Epidermal melanocyte (primary cell): ENCODE data around the gene TAT.
"Not testable (repeated sequence)": the region's sequence is repeated elsewhere in the genome, so short reads cannot be mapped to it uniquely, and the experiment has no call there.

ENCODE experiments used
- DNase-seq: peaks from one replicate; pipeline ENCODE4 v3.0.0; 2011; ENCODE audit warnings: low spot score; ENCODE audit not compliant: insufficient read length

The TAT gene

GRCh38 chr16:71584543-71585317 is 7.8 kb upstream of the TAT start:
- DNase-seq: no peak

GRCh38 chr16:71582553-71582848 is 5.6 kb upstream of the TAT start:
- DNase-seq: not testable (repeated sequence)

DNA sequence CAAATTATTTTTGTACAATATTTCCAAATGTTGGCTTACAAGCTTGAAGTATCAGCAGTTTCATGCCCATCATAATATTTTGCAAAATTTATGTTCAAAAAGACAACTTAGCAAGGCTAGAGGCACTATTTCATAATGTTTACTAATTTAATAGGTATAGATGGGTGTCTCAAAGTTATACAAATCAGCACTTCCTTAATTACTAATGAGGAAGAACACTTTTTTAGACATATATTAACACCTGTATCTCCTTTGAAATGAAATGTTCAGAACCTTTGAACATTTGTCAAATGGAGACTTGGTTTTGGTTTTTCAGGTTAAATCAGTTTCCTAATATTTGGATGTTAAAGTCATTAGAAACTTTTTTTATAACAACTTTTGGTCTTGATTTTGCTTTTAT is 2.2 kb downstream of the TAT start:
- no peak for DNase-seq

GRCh38 chr16:71573387-71574094 is 3.4 kb downstream of the TAT start:
- DNase-seq: no peak

DNA sequence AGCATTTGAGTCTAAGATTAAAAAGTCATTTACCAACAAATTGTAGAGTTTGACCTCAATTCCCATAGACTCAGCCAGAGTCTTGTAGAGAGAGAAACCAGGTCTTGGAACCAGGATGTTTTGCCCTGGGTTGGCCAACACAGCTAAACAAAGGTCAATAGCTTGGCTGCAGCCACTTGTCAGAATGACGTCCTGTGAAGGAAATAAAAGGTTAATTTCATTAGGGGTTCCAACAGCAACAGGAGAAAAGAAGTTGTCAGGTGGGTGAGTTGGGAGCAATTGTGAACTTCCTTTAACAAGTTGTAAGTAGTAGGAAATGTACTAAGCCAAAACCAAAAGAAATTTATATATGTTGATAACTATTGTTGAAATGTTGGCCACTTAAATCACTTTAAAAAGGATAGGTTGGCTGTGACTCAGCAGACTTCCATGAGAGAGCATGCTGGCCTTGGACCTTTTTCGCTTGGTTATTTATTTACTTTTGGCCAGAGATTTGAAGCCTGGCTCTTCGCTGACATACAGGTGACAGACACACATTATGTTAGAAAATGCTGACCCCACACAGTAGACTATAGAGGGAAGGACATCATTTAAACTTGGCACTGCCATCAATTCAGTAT is 4.3 kb downstream of the TAT start:
- DNase-seq: no peak

DNA sequence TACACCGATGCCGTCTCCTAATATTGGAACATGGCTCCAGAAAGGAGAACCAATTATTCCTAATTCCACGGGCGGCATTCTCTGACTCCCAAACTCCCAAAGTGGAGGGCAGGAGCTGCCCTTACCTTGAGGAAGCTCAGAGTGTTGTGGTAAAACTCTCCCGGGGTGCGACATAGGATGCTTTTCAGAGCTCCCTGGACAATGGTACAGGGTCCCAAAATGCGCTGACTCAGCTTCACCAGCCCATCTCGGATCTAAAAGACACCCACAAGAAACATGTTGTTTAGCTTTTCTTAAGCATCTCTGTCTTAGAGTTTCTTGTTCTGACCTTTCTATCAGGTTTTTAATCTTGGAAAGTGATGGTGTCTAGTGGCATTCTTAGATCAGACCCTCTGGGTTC is 6.7 kb downstream of the TAT start:
- DNase-seq: no peak

GRCh38 chr16:71569621-71570020 is 7.3 kb downstream of the TAT start:
- DNase-seq: no peak

DNA sequence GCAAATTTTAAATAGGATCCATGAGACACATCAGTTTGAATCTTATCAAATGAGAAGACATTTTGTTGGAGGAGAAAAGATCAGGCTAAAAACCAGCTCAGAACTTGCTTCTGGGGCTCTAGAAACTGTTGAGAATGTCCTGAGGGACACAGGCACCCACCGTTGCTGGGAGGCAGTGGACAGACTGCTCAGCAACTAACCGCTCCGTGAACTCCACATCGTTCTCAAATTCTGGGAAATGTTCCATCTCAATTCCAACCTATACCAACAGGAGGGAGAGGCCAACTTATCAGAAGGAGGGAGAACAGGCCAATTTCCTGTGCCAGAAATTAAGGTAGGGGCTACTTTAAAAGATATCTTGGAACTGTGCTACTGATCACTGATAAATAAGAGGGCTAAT is 8.3 kb downstream of the TAT start:
- DNase-seq: no peak

DNA sequence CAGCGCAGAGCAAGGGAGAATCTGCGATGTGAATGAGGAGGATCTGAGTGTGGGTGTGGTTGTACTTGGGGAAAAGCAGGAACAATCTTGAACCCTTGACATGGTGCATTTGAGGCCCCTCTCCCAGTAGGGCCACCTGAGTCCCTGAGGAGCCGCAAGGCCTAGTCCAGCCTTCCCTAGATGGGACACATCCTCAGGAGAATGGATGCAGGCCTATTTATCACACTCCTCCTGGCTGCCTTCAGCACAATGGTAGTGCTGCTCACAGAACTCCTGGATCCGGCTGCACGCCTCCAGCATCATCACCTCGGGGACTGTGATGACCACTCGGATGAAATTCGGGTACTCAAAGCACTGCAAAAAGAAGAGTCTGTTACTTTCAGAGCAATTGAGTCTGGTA is 9.0 kb downstream of the TAT start:
- no peak for DNase-seq

- no peak for DNase-seq
Observed at GRCh38 chr16:71565812-71566700, 10.8 kb downstream of the TAT start.

DNA sequence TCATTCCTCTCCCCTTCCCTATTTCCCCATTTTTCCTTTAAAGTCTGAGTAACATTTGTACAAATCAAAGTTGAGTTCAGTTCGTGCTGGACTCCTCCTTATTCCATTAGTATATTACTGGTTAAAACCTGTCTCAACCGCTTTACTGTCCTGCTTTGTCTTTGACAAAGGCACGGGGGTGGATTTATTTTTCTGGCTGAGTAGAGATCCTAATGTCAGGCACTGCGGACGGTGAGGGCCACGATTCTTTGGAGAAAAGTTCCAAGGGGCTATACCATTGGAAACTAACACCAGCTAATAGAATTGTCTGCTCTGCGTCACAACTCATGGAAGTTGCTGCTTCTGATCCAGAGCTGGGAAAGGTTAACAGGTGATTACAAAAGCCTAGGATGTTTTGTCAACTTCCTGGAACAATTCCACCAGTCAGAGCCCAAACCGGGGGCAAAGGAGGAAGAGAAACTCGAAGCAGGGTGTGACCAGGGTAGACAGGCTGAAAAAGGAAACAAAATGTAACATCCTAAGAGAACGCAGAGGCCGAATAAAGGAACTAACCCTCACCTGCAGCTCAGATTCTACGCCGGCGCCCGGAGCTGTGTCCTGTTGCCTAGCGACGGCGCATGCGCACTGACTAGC is 12.4 kb downstream of the TAT start:
- DNase-seq: no peak

DNA sequence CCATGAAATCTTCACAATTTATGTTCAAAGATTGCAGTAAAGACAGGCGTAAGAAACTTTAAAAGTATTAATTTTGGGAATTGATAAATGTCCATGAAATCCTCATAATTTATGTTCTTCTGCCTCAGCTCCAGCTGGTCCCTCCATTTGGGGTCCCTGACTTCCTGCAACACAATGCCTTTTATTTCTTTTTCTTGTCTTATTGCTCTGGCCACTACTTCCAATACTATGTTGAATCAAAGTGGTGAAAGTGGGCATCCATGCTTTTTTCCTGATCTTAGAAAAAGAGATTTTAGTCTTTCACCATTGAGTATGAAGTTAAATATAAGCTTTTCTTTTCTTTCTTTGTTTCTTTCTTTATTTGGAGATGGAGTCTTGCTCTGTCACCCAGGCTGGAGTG is 14.3 kb downstream of the TAT start:
- no peak for DNase-seq

DNA sequence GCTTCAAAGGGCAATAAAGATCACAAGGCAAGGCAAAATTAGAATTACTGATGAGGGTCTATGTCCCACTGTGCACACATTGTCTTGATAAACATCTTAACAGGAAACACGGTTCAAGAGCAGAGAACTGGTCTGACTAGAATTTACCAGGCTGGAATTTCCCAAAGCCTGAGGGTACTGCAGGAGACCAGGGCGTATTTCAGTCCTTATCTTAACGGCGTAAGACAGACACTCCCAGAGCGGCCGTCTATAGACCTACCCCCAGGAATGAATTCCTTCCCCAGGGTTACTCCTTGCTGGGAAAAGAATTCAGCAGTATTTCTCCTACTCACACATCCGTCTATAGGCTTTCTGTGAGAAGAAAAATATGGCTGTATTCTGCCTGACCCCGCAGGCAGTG is 15.0 kb downstream of the TAT start:
- not testable (repeated sequence) for DNase-seq

GRCh38 chr16:71559855-71560254 is 17.0 kb downstream of the TAT start:
- no peak for DNase-seq

DNA sequence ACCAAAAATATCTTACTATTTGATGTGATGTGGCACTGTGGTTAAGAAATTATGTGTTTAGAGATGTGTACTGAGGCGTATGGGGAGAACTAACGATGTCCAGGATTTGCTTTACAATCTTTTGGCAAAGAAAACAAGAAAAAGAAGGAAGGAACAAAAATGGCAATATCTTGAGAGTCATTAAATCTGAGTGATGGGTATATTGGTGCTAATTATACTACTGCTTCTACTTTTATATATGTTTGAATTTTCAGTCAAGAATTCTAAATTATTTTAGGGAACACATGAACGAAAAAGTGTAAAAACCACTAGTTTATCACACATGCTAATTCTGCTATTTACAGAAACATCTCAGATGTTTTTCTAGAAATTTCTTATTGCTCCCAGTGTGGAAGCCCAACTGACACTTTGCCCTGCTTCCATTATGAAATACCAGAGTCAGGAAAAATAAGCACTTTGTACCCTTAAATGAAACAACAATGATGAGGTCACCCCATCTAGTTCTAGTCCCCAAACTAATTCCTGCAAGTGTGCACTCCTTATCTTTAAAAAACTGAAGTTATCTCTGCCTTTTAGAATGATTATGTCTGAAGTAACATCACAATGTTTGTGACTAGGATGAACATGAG is 18.8 kb downstream of the TAT start:
- no peak for DNase-seq

DNA sequence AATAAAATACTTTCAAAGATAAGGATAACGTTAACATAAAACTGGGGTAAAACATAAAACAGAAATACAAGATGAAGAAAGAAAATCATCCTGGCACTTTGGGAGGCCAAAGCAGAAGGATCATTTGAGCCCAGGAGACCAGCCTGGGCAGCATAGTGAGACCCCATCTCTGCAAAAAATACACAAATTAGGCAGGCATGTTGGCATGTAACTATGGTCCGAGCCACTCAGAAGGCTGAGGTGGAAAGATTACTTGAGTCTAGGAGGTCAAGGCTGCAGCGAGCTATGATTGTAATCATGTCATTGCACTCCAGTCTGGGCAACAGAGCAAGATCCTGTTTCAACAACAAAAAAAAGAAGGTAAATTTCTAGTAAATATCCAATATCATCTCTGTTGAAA is 19.6 kb downstream of the TAT start:
- no peak for DNase-seq

DNA sequence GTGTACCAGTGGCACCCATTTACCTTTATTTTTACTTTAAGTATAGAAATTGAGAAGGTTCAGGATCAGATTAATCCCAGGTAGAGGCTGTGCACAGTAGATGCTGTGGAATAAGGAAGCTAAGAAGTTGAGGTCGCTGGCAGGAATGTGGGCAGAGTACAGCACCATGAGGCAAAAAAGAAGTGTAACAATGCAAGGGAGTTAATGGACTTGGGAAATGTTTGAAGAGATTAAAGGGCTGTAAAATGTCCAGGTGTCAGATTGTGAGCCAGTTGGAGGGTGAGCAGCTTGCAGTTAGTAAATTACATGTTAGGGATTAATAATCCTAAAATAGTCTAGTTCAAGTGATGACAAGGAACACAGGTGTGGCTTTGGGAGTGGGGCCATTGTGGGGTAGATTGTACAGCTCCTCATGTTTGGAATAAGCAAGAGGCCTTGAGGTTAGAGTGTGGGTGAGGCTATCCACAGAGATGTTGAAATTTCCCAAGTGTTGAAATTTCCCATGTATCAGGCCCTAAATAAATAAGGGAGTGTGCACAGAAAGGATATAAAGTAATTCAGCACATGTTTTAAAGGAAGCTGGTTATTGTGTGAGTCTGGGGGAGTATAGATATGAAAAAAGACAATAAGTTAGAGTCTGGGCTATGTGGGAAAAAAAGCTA is 21.5 kb downstream of the TAT start:
- no peak for DNase-seq

GRCh38 chr16:71552698-71553503 is 24.0 kb downstream of the TAT start:
- DNase-seq: no peak

GRCh38 chr16:71547168-71547567 is 29.7 kb downstream of the TAT start:
- no peak for DNase-seq

DNA sequence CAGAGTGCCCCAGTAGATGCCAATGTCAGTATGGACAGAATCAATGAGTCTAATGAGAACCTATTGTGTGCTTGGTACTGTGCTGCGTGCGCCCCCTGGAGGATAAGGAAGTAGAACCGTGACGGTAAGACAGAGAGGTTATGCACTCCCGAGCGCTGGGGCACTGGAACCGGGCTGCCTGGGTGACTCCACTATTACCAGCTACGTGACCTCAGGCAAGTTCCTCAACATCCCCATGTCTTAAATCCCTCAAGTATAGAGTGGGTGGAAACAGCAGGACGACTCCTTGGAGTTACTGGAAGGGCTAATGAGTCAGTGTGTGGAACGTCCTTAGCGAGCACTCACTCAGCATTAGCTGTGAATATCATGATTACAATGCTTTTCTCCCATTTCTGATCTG is 34.5 kb downstream of the TAT start:
- no peak for DNase-seq
